GM12874 (cell line): ENCODE data around the gene SERPINB11.

Experiments used
- TF ChIP-seq, protein P1 (sequence below): IDR thresholded peaks from 2 replicates; pipeline ENCODE4 v1.5.1; 2011; ENCODE audit warnings: low read depth, mild to moderate bottlenecking, control low read depth, low read length, moderate library complexity; ENCODE audit not compliant: insufficient read depth

SERPINB11 gene

DNA sequence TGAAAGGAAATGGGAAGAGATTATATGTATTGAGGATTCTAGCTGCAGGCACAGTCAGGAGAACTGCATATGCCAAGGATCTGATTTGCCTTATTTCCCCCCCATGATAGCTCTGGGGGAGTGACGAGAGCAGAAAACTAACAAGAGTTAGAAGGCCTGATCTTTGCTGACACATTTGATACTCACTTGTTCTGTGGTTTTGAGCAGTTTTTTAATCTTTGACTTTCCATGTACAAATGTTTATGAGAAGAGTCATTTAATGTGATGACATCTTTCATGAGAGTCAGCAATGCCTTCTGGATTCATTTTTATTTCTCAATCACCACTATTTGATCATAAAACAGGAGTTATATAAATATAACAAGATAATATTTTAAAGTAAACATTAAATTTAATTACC, 59.8 kb downstream of the SERPINB11 start:
- TF ChIP-seq, protein P1, sequence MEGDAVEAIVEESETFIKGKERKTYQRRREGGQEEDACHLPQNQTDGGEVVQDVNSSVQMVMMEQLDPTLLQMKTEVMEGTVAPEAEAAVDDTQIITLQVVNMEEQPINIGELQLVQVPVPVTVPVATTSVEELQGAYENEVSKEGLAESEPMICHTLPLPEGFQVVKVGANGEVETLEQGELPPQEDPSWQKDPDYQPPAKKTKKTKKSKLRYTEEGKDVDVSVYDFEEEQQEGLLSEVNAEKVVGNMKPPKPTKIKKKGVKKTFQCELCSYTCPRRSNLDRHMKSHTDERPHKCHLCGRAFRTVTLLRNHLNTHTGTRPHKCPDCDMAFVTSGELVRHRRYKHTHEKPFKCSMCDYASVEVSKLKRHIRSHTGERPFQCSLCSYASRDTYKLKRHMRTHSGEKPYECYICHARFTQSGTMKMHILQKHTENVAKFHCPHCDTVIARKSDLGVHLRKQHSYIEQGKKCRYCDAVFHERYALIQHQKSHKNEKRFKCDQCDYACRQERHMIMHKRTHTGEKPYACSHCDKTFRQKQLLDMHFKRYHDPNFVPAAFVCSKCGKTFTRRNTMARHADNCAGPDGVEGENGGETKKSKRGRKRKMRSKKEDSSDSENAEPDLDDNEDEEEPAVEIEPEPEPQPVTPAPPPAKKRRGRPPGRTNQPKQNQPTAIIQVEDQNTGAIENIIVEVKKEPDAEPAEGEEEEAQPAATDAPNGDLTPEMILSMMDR = no peak

DNA sequence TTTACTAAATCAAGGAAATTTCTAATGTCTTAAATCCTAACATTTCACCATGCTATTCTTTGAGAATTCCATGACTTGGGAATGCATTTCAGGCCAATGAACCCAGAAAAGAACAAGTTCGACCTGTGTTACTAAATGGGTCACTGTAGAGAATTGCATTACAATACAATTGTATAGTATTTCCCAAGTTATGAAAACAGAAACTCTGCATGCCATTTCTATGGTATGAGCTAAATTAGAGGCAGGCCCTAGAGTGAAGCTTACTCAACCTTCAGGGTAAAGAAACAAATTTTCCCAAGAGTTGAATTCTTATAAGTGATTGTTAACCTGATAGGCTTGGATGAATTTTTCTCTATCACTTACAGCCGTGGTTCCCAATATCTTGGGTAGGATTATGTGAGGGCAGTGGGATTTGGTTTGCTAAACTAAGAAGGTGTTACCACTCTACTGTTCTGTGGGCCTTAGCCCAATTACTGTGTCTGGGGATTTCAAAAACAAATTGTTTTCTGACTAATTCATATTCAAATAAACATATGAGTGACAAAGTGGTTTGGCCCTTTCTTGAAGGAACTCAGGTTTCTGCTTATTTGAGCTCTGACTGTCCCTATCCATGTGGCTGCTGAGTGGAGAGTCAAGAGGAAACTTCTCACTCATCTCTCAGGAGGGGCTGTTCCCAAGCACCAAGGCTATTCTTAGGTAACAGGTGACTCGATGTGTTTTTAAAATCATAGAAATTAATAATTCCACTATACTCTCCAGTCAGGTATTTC, 61.3 kb downstream of the SERPINB11 start:
- TF ChIP-seq, protein P1 = no peak

DNA sequence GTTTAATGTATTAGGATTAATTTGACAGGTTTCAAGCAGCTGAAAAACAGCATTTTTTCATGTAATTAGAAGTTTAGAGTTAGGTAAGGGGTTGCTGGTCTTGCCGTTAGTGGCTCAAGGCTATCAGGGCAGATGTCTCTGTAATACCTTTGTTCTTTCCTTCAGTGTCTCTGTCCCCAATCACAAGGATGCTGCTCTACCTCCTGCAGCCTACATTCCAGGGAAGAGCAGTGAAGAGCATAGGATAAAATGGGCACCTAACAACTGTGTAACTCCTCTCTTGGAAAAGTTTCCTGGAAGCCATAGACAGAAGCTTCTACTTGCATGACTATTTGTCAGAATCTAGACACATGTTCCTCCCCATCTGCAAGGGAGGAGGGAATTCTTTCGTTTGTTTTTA, 63.1 kb downstream of the SERPINB11 start:
- TF ChIP-seq, protein P1 = no peak
